Measurements from ENCODE around the gene CYFIP1.

Gene CYFIP1

DNA sequence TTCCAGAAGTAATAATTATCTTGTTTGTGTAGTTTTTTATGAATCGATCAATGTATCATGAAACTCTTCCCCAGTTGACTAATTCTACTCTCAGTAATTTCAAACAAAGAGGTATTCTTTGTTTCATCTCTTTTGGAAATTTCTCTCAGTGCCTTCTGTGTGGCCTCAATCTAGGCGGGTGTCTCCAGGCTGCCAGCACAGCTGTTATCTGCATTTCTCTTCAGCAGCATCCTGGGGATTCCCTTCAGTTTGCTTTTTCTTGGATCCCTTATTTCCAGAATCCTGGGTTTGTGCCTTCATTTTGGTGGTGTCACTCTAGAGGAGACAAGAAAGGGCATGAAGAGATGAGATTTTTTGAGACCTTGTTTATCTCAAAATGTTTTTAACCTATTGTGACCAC is 119.0 kb downstream of the CYFIP1 start:
- no peak for DNase-seq

DNA sequence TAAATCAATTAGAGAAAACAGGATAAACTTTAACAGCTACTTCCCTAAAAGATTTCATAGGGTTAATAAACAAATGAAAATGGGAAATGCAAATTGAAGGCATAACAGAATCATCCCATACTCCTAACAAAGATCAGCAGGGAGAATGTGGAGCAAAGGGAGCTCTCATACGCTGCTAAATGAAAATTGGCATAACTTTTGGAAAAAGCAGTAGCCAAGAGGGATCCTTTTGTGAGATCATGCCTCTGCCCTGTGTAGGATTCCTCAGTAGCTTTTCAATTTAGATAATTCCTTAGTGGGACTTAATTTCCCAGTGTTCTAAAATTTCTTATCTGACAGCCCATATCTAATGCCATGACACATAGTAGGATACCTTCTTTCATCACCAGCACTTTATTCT is 123.5 kb downstream of the CYFIP1 start:
- DNase-seq, result no peak

DNA sequence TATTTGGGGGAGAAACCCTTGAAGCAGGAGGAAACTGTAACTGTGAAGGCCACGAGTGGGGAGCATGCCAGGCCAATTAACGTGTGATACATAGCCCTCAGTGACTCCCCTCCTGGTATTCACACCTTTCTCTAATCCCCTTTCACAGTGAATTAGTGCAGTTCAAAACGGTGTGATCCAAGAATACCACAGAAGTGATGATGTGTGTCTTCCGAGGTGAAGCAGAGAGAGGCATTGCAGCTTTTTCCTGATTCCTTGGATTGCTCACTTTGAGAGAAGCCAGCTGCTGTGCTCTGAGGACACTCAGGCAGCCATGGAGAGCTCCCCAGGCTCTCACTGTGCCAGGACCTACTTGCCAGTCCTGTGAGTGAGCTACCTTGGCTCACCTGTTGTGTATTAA is 124.4 kb downstream of the CYFIP1 start:
- DNase-seq, result no peak

DNA sequence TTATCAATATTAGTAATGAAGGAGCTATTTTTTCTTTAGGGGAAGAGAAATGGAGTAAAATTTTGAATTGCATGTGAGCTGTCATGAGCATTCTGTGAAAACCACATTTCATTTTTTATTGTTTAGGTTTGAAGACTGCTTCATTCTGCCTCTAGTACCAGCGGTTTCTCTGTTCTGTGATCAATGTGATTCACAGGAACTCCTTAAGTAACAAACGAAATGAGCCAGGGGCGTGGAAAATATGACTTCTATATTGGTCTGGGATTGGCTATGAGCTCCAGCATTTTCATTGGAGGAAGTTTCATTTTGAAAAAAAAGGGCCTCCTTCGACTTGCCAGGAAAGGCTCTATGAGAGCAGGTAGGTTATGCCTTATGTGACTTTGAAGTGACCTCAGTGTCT is 128.7 kb downstream of the CYFIP1 start:
- DNase-seq, result no peak

GRCh38 chr15:22850055-22850454 is 130.1 kb downstream of the CYFIP1 start:
- DNase-seq, result no peak

DNA sequence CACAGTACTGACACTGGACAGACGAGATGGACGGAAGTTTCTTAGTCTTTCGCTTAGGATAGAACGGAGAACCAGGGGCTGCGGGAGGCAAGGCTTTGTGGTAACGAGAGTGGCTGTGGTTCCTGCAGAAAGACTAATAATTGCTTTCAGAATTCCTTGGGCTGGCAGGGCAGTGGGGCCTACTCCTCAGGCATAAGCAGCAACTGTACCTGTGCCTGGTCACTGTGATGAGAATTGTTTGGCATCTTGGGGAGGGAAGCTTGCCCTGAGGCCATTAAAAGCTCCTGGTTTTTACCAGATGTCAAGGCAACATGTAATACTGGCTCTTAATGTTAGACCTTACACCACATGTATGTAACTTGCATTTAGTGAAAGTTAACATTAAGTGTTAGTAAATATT is 134.1 kb downstream of the CYFIP1 start:
- DNase-seq, result no peak

GRCh38 chr15:22845289-22845900 is 134.8 kb downstream of the CYFIP1 start:
- DNase-seq, result no peak

DNA sequence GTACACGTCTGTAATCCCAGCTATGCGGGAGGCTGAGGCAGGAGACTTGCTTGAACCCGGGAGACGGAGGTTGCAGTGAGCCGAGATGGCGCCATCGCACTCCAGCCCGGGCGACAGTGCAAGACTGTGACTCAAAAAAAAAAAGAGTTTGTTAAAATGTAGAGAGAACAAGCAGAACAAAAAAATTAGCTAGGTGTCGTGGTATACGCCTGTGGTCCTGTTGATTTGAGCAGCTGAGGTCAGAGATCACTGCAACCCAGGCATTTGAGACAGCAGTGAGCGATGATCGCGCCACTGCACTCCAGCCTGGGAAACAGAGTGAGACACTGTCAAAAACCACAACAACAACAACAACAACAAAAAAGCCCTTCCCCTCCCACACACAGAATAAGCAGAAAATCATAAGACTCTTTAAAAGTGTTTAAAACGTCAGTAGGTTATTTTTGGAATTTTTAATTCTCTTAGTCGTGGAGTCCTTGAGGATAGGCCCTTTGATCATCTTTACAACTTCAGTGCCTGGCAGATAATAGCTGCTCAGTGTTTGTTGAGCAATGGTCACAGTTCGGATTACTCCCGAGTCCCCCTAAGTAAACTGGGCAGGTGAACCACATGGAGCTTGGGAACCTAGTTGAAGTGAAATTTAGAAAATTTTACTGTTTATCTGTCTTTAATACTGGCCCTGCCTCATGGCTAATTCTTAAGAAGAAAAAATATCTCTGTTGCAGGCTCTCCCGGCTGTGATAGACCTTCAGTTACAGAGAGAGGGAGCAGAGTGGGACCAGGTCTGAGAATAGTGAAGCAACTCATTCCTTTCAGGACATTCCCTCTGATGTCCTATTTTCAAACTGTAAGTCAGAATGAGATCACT is 135.5 kb downstream of the CYFIP1 start:
- no peak for DNase-seq

- DNase-seq, result no peak
Observed at GRCh38 chr15:22839046-22839695, 141.0 kb downstream of the CYFIP1 start.

DNA sequence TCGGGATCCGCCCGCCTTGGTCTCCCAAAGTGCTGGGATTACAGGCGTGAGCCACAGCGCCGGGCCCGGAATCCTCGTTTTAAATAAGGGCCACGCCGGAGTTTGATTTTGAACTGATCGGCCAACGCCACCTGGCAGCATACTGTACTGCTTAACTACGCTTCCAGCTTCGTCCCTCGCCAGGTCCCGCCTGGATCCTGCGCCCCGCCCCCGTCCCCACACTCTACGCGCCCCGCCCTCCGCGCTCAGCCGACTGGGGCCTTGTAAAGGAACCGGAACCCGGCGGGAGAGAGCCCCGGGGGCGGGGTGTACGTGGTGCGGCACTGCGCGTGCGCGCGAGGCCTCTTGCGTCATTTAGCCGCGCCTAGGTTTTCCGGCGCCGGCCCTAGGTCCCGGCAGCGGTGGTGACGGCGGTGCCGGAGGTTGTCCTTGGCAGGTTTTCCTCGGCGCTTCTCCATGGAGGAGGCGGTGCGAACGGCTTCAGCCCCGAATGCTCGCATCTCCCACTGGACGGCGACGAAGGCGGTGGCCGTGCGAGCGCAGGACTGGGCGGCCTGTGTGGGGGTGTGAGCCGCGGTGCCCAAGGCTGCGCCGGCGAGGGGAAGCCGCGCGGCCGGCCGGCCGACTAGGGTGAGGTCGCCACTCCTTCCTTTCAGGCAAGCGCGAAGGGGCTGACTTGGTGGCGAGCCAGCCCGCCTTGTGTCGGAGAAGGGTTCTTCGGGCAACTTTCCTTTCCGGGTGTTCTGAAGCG is 141.7 kb downstream of the CYFIP1 start, which contains the start of gene NIPA2:
NIPA2 (plus strand) TSS at position 375 of the 751 bp plus-strand sequence. CDS start 13,066 bp downstream, outside the sequence.
- DNase-seq, result peak; percentile 97

DNA sequence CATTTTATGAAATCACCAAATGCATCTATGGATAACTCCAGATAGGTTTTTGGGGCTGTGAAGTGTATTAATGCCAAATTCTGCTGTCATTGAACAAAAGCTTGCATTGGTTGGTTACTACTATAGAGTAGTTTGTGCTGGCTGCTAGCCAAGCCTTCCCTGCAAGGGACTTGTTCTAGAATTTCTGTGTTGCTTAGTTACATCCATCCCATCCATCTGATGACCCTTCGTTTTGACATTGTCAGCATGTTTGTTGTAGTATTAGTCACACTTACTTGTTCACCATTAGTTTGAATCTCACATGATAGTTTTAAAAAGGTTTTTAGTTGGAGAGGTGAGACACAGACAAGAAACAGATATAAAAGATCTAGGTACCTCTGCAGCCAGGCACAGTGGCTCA is 148.7 kb downstream of the CYFIP1 start:
- DNase-seq, result no peak

- DNase-seq, result no peak
Observed at GRCh38 chr15:22827125-22827524, 153.0 kb downstream of the CYFIP1 start.

- DNase-seq, result no peak
Observed at GRCh38 chr15:22823495-22824128, 156.6 kb downstream of the CYFIP1 start.

DNA sequence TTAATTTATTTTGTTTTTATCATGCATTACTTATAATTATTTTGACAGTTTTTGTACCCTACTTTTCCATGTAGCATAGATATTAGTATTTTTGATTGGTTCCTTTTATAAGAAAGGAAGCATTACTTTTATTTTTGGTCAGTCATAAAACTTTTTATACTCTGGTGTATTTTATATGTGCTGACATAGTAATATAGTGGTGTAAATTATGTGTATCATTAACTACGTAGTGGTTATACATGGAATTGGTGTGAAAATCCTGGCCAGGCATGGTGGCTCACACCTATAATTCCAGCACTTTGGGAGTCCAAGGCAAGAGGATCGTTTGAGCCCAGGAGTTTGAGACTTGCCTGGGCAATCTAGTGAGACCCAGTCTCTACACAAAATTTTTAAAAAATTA is 160.5 kb downstream of the CYFIP1 start:
- DNase-seq, result no peak

Measured in NCI-H2171 (cell line).